MM.1S (cell line): ENCODE data around the gene CD96.

Source experiments
- CTCF ChIP-seq: fragments of 300-600 bp; sonication (generic); IDR thresholded peaks from 2 replicates; pipeline ENCODE4 v1.5.1; 2016; ENCODE audit warnings: antibody characterized with exemption, low read length, mixed read lengths
- EZH2 ChIP-seq: fragments of 300-600 bp; sonication (generic); optimal IDR thresholded peaks from 2 replicates; pipeline ENCODE3; 2017; ENCODE audit warnings: low read depth, mild to moderate bottlenecking, antibody characterized with exemption, low read length, mixed read lengths
- EZH2phosphoT487 ChIP-seq: fragments of 300-600 bp; sonication (generic); IDR thresholded peaks from 2 replicates; pipeline ENCODE4 v1.6.1; 2018; ENCODE audit warnings: antibody characterized with exemption, low read length

DNA sequence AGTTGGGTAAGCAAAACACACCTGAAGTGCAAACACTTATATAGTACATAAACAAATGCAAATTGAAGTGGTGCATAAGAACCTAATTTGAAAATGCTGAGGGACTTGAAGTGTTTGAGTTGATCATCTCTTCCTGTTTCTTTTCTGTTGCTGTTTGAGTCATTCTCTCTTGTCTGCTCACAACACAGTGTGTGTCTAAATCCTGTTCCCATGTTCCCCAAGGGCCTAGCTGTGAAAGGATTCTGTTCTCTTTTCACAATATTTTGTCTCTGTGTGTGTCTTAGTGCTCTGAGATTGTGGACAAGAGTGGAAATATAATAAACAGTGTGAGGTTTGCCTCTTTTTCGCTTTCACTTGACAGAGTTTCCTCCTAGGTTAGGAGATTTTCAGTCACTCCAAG, 6.1 kb downstream of the CD96 start:
- TF ChIP-seq CTCF (no peak), EZH2 (no peak), EZH2phosphoT487 (no peak)
